ENCODE results near the gene TCF3.
A peak's percentile ranks its signal among the peaks of the same experiment; 100 is the strongest.
"Not testable (repeated sequence)": the region's sequence is repeated elsewhere in the genome, so short reads cannot be mapped to it uniquely, and the experiment has no call there.

TCF3 gene

GRCh38 chr19:1655131-1655981, 2.9 kb upstream of the TCF3 start:
- DNase-seq = no peak
- in situ Hi-C loops (cut with MboI; ENCODE audit: low pct_unique_long_range_greater_than_20kb, low sequenced_read_pairs) = no loop called here

- no peak for DNase-seq
- in situ Hi-C loops (cut with MboI; ENCODE audit: low pct_unique_long_range_greater_than_20kb, low sequenced_read_pairs) = no loop called here
Observed at GRCh38 chr19:1654178-1654792, 1.9 kb upstream of the TCF3 start.

GRCh38 chr19:1653300-1653628, 849 bp upstream of the TCF3 start:
- in situ Hi-C loops (cut with MboI; ENCODE audit: low pct_unique_long_range_greater_than_20kb, low sequenced_read_pairs) = no loop called here
- no peak for DNase-seq

GRCh38 chr19:1651568-1652291, 685 bp downstream of the TCF3 start:
- in situ Hi-C loops (cut with MboI; ENCODE audit: low pct_unique_long_range_greater_than_20kb, low sequenced_read_pairs) = no loop called here
- DNase-seq = peak; percentile 27

- DNase-seq = peak; percentile 50
- in situ Hi-C loops (cut with MboI; ENCODE audit: low pct_unique_long_range_greater_than_20kb, low sequenced_read_pairs) = no loop called here
Observed at GRCh38 chr19:1650650-1651567, 1.5 kb downstream of the TCF3 start.

GRCh38 chr19:1649706-1650649, 2.4 kb downstream of the TCF3 start:
- in situ Hi-C loops (cut with MboI; ENCODE audit: low pct_unique_long_range_greater_than_20kb, low sequenced_read_pairs) = no loop called here
- DNase-seq = no peak

GRCh38 chr19:1648920-1649541, 3.4 kb downstream of the TCF3 start:
- no peak for DNase-seq
- in situ Hi-C loops (cut with MboI; ENCODE audit: low pct_unique_long_range_greater_than_20kb, low sequenced_read_pairs) = no loop called here

GRCh38 chr19:1648459-1648849, 4.0 kb downstream of the TCF3 start:
- in situ Hi-C loops (cut with MboI; ENCODE audit: low pct_unique_long_range_greater_than_20kb, low sequenced_read_pairs) = no loop called here
- DNase-seq = no peak

- in situ Hi-C loops (cut with MboI; ENCODE audit: low pct_unique_long_range_greater_than_20kb, low sequenced_read_pairs) = no loop called here
Observed at GRCh38 chr19:1647501-1648458, 4.6 kb downstream of the TCF3 start.

GRCh38 chr19:1646659-1647453, 5.6 kb downstream of the TCF3 start:
- in situ Hi-C loops (cut with MboI; ENCODE audit: low pct_unique_long_range_greater_than_20kb, low sequenced_read_pairs) = no loop called here
- DNase-seq = no peak

More at GRCh38 chr19:1647501-1648458, 4.6 kb downstream of the TCF3 start:
- DNase-seq = no peak

- in situ Hi-C loops (cut with MboI; ENCODE audit: low pct_unique_long_range_greater_than_20kb, low sequenced_read_pairs) = no loop called here
- no peak for DNase-seq
Observed at GRCh38 chr19:1646149-1646548, 6.3 kb downstream of the TCF3 start.

- DNase-seq = no peak
- in situ Hi-C loops (cut with MboI; ENCODE audit: low pct_unique_long_range_greater_than_20kb, low sequenced_read_pairs) = no loop called here
Observed at GRCh38 chr19:1645299-1645698, 7.1 kb downstream of the TCF3 start.

- DNase-seq = no peak
- in situ Hi-C loops (cut with MboI; ENCODE audit: low pct_unique_long_range_greater_than_20kb, low sequenced_read_pairs) = no loop called here
Observed at GRCh38 chr19:1644070-1644469, 8.3 kb downstream of the TCF3 start.

GRCh38 chr19:1640893-1641448, 11.4 kb downstream of the TCF3 start:
- DNase-seq; in situ Hi-C loops (cut with MboI; ENCODE audit: low pct_unique_long_range_greater_than_20kb, low sequenced_read_pairs): not testable (repeated sequence)

- in situ Hi-C loops (cut with MboI; ENCODE audit: low pct_unique_long_range_greater_than_20kb, low sequenced_read_pairs) = no loop called here
- no peak for DNase-seq
Observed at GRCh38 chr19:1636325-1637236, 15.8 kb downstream of the TCF3 start.
